ENCODE results near the gene NEK6. TPM values are rescaled to one million over a fixed set of nuclear protein-coding genes. Genes with fewer than 3 reads are reported as not detected.

Gene NEK6
- total and polyA plus RNA-seq, 9 of the 15 experiments (the other 6 are each of a cell fraction or from before 2014, with no cell fraction given) = 3.1 to 19.0 (median 8.4) TPM

DNA sequence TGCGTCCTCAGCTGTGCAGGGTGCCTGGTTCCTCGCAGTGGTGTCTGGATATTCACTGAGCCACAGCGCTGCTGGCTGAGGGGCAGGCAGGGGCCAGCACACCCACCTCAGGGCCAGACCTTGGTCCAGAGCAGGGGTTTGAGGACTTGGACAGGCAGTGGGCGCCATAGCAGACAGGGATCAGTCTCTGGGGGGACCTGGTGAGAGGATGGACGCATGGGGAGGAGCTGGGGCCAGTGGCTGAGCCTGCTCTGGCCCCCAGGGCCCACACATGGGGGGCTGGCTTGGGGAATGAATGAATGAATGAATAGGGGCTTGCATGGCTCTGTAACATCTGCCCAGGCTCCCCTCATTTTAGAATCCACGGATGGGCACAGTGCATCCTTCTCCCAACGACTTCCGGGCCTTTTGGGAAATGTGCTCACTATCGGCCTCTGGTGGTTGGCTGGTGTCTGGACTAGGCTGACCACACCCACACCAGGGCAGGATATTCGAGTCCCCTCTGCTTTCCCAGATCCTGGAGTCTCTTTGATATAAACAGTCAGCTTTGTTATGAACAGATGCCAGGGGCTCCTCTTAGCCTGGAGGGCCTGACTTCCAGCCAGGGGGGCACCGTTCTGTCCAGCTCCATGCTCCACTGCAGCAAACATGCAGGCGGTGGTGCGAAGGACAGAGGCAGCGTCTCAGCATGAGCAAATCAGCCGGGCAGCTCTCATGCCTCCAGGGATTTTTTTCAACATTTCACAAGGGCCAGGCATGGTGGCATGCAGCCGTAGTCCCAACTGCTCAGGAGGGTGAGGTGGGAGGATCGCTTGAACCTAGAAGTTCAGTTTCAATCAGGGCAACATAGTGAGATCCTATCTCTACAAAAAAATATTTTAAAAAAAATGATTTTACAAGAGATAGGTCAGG is 62.6 kb downstream of the NEK6 start:
- H4K20me1 ChIP-seq (replicated peaks; ENCODE audit: control insufficient read depth, insufficient read depth, low read length) = 0 out of 2 replicates have a peak, but pooled peaks cover 4% of the 10 kb centered on the region
- no peaks in the 10 kb centered on the region for H3K79me2 ChIP-seq (ENCODE audit: control insufficient read depth, insufficient read depth, low read length)
- ATAC-seq (peak; percentile 93), DNase-seq (ENCODE audit: extremely low read depth in 1 of 4, low spot score in 3 of 4) (peak; percentile 76 to 85 (median 82)), FAIRE-seq (peak; percentile 94)
- H2AFZ ChIP-seq (ENCODE audit: low read depth, low read length) = no peak overlapping the region; the same call in none of the 2 replicates
- 47% methylated on average over 17 of the region's 17 CpGs for WGBS (ENCODE audit: insufficient coverage, low coverage, missing lambda C conversion rate)
- no peaks in the 10 kb centered on the region for H3K27me3 ChIP-seq (ENCODE audit: control insufficient read depth in 2 of 2, insufficient read depth in 2 of 2, low read length in 2 of 2)
- ChIA-PET CTCF (ENCODE audit: low intra/inter-chr PET ratio) (interaction anchor here (0.5 to 2.6 kb wide), 4 partner anchors 161 to 199 kb away, joined by 3 to 16 read pairs (median 8); no protein-coding TSS in a partner anchor), POLR2A (interaction anchor here (1.2 kb wide), 1 partner anchor 28 kb away, joined by 4 read pairs; no protein-coding TSS in a partner anchor)
- in situ Hi-C loops (cut with MboI) (loop anchor here (5.0 to 25.0 kb wide), 2 partner anchors 193 to 783 kb away; no protein-coding TSS in a partner anchor), intact Hi-C loops (cut with micrococcal nuclease) (loop anchor here (1.0 to 5.0 kb wide), 2 partner anchors 72 to 187 kb away; no protein-coding TSS in a partner anchor)
- H3K9me1 ChIP-seq (ENCODE audit: control insufficient read depth, insufficient read depth, low read length) = no peaks in the 10 kb centered on the region
- BruUV-seq (replicated peaks) = no TSS peak
- peaks cover 11 to 24% of the 10 kb centered on the region in 2 experiments for H3K4me1 ChIP-seq (replicated peaks in 1 of 2; ENCODE audit: control insufficient read depth in 2 of 2, insufficient read depth in 2 of 2, low read length in 2 of 2)
- no peak overlapping the region for H3K9ac ChIP-seq (ENCODE audit: insufficient read depth in 1 of 2, low read depth in 2 of 2, low read length in 2 of 2)
- no peak overlapping the region for H3K27ac ChIP-seq (ENCODE audit: extremely low read depth, low read depth, low read length)
- no peak overlapping the region for H3K4me3 ChIP-seq
- H3K4me2 ChIP-seq (ENCODE audit: insufficient read depth, low read length) = no peak overlapping the region
- no peaks in the 10 kb centered on the region; the same call in 2 of the 3 replicates for H3K36me3 ChIP-seq (ENCODE audit: control insufficient read depth, insufficient read depth, low read length)
- H3K9me3 ChIP-seq (replicated peaks; ENCODE audit: control insufficient read depth, insufficient read depth, low read depth, low read length) = no peaks in the 10 kb centered on the region
- TF ChIP-seq SP1 (CRISPR knock-in tag; IDR thresholded peaks at IDR 0.05) (peak; percentile 48; the same call in 1 of the 2 replicates), RAD21 (CRISPR knock-in tag; conservative IDR thresholded peaks at IDR 0.05 in 1 of 2, IDR thresholded peaks at IDR 0.05 in 1 of 2) (peak; percentile 61 to 79), ETV1 (tag; conservative IDR thresholded peaks at IDR 0.05; ENCODE audit: low read depth) (peak; percentile 81), CTCF (IDR thresholded peaks at IDR 0.05 in 2 of 3, conservative IDR thresholded peaks at IDR 0.05 in 1 of 3; ENCODE audit: insufficient read depth in 2 of 3, low read depth in 1 of 3, low read length in 3 of 3) (peak; percentile 84 to 95 (median 90)), KLF16 (IDR thresholded peaks at IDR 0.05) (peak; percentile 69), CTBP1 (IDR thresholded peaks at IDR 0.05; ENCODE audit: borderline replicate concordance) (peak; percentile 43; the same call in 1 of the 2 replicates), RBBP5 (IDR thresholded peaks at IDR 0.05; ENCODE audit: borderline replicate concordance, insufficient read depth, low read length, poor library complexity, severe bottlenecking) (no peak), EHMT2 (IDR thresholded peaks at IDR 0.05) (no peak), KLF13 (tag; IDR thresholded peaks at IDR 0.05; ENCODE audit: borderline replicate concordance, low read depth) (0 out of 2 replicates have a peak, but pooled peaks have one; percentile 27), ELF1 (tag; IDR thresholded peaks at IDR 0.05) (peak; percentile 73), SPI1 (IDR thresholded peaks at IDR 0.05; ENCODE audit: borderline replicate concordance, low read depth, low read length) (0 out of 2 replicates have a peak, but pooled peaks have one; percentile 3), RCOR1 (IDR thresholded peaks at IDR 0.05; ENCODE audit: borderline replicate concordance in 1 of 2, low read depth in 2 of 2, low read length in 2 of 2) (peak in 1 of 2 experiments; percentile 61; a peak in 1 of 4 replicates), SAP30 (IDR thresholded peaks at IDR 0.05; ENCODE audit: borderline replicate concordance, insufficient read depth, low read depth, low read length, poor library complexity, severe bottlenecking) (no peak), GABPA (tag; conservative IDR thresholded peaks at IDR 0.05; ENCODE audit: low read depth) (0 out of 2 replicates have a peak, but pooled peaks have one; percentile 40), STAG1 (CRISPR knock-in tag; IDR thresholded peaks at IDR 0.05; ENCODE audit: borderline replicate concordance) (0 out of 2 replicates have a peak, but pooled peaks have one; percentile 35)
- TF ChIP-seq, protein P1, sequence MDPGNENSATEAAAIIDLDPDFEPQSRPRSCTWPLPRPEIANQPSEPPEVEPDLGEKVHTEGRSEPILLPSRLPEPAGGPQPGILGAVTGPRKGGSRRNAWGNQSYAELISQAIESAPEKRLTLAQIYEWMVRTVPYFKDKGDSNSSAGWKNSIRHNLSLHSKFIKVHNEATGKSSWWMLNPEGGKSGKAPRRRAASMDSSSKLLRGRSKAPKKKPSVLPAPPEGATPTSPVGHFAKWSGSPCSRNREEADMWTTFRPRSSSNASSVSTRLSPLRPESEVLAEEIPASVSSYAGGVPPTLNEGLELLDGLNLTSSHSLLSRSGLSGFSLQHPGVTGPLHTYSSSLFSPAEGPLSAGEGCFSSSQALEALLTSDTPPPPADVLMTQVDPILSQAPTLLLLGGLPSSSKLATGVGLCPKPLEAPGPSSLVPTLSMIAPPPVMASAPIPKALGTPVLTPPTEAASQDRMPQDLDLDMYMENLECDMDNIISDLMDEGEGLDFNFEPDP (CRISPR knock-in tag; IDR thresholded peaks at IDR 0.05) = no peak

All from K562 (cell line).